ENCODE measurements around the gene CTNNA3. TPM values are rescaled to one million over a fixed set of nuclear protein-coding genes. Genes with fewer than 3 reads are reported as not detected.
A peak's percentile ranks its signal among the peaks of the same experiment; 100 is the strongest.

The CTNNA3 gene
- total RNA-seq, 1 donor from 2014 or later, result 0.30 TPM

- Mint-ChIP-seq H3K9me3 (ENCODE audit: unreplicated experiment) (no peaks in the 10 kb centered on the region), H3K36me3 (ENCODE audit: unreplicated experiment) (no peaks in the 10 kb centered on the region), H3K27me3 (ENCODE audit: unreplicated experiment) (peaks cover 2% of the 10 kb centered on the region), H3K4me3 (ENCODE audit: unreplicated experiment) (no peak overlapping the region), H3K4me1 (ENCODE audit: unreplicated experiment) (peaks cover 2% of the 10 kb centered on the region), H3K27ac (ENCODE audit: unreplicated experiment) (no peak overlapping the region)
- peak; percentile 87 for TF ChIP-seq CTCF (IDR thresholded peaks at IDR 0.05)
- no peak for DNase-seq (ENCODE audit: extremely low spot score, unreplicated experiment)
Observed at GRCh38 chr10:67520924-67521520, 175.0 kb downstream of the CTNNA3 start.

GRCh38 chr10:67519434-67519833 is 176.6 kb downstream of the CTNNA3 start:
- no peak for TF ChIP-seq CTCF (IDR thresholded peaks at IDR 0.05)
- Mint-ChIP-seq H3K4me3 (ENCODE audit: unreplicated experiment) (no peak overlapping the region), H3K36me3 (ENCODE audit: unreplicated experiment) (no peaks in the 10 kb centered on the region), H3K27me3 (ENCODE audit: unreplicated experiment) (peaks cover 2% of the 10 kb centered on the region), H3K4me1 (ENCODE audit: unreplicated experiment) (peaks cover 2% of the 10 kb centered on the region), H3K27ac (ENCODE audit: unreplicated experiment) (no peak overlapping the region), H3K9me3 (ENCODE audit: unreplicated experiment) (no peaks in the 10 kb centered on the region)
- no peak for DNase-seq (ENCODE audit: extremely low spot score, unreplicated experiment)

GRCh38 chr10:67518756-67519155 is 177.2 kb downstream of the CTNNA3 start:
- Mint-ChIP-seq H3K4me3 (ENCODE audit: unreplicated experiment) (no peak overlapping the region), H3K9me3 (ENCODE audit: unreplicated experiment) (no peaks in the 10 kb centered on the region), H3K27ac (ENCODE audit: unreplicated experiment) (no peak overlapping the region), H3K27me3 (ENCODE audit: unreplicated experiment) (peaks cover 2% of the 10 kb centered on the region), H3K36me3 (ENCODE audit: unreplicated experiment) (no peaks in the 10 kb centered on the region), H3K4me1 (ENCODE audit: unreplicated experiment) (peaks cover 2% of the 10 kb centered on the region)
- DNase-seq (ENCODE audit: extremely low spot score, unreplicated experiment), result no peak
- no peak for TF ChIP-seq CTCF (IDR thresholded peaks at IDR 0.05)

- no peak overlapping the region for H3K27ac Mint-ChIP-seq (ENCODE audit: unreplicated experiment)
- no peaks in the 10 kb centered on the region for H3K36me3 Mint-ChIP-seq (ENCODE audit: unreplicated experiment)
- no peaks in the 10 kb centered on the region for H3K9me3 Mint-ChIP-seq (ENCODE audit: unreplicated experiment)
- peaks cover 2% of the 10 kb centered on the region for H3K27me3 Mint-ChIP-seq (ENCODE audit: unreplicated experiment)
- H3K4me1 Mint-ChIP-seq (ENCODE audit: unreplicated experiment), result peaks cover 2% of the 10 kb centered on the region
- no peak for DNase-seq (ENCODE audit: extremely low spot score, unreplicated experiment)
- no peak overlapping the region for H3K4me3 Mint-ChIP-seq (ENCODE audit: unreplicated experiment)
- TF ChIP-seq CTCF (IDR thresholded peaks at IDR 0.05), result no peak
Observed at GRCh38 chr10:67518043-67518442, 178.0 kb downstream of the CTNNA3 start.

GRCh38 chr10:67506757-67507091 is 189.3 kb downstream of the CTNNA3 start:
- Mint-ChIP-seq H3K27ac (ENCODE audit: unreplicated experiment) (no peak overlapping the region), H3K4me3 (ENCODE audit: unreplicated experiment) (no peak overlapping the region), H3K36me3 (ENCODE audit: unreplicated experiment) (no peaks in the 10 kb centered on the region), H3K9me3 (ENCODE audit: unreplicated experiment) (peaks cover 4% of the 10 kb centered on the region), H3K4me1 (ENCODE audit: unreplicated experiment) (peaks cover 4% of the 10 kb centered on the region), H3K27me3 (ENCODE audit: unreplicated experiment) (peaks cover 5% of the 10 kb centered on the region)
- no peak for DNase-seq (ENCODE audit: extremely low spot score, unreplicated experiment)
- TF ChIP-seq CTCF (IDR thresholded peaks at IDR 0.05), result no peak
